K562 (cell line): Measurements from ENCODE around the gene ATCAY. TPM values are rescaled to one million over a fixed set of nuclear protein-coding genes. Genes with fewer than 3 reads are reported as not detected.
A peak's percentile ranks its signal among the peaks of the same experiment; 100 is the strongest.

Source experiments
- ATAC-seq: fragments of 200-7000 bp; cut with Tn5 transposase; 3 replicates; pipeline ENCODE4 v1.9.1; 2020; ENCODE audit warnings: moderate library complexity
- BruUV-seq: library from RNA; stranded (reverse); fragments of 400-500 nt; replicated peaks from 2 replicates; lab custom pipeline; 2021; lab: Mats Ljungman, UMichigan
- CTCF ChIA-PET: fragments of 300-600 bp; formaldehyde crosslinking; extraction: SDS; loops from one replicate; lab custom pipeline; 2021; ENCODE audit warnings: low intra/inter-chr PET ratio; lab: Yijun Ruan, JAX
- POLR2A ChIA-PET: fragments of 300-600, 350-650 bp; sonication (Branson Sonifier 250); formaldehyde crosslinking; extraction: SDS; loops from one replicate; lab custom pipeline; 2021; ENCODE audit warnings: antibody characterized with exemption, inconsistent platforms; lab: Yijun Ruan, JAX
- DNase-seq, 4 experiments: peaks; one replicate each; pipeline versions ENCODE4 v3.0.0 to v3.0.0-alpha.2; 2011 to 2018; ENCODE audit warnings: low spot score in 3 of 4, mixed read lengths in 3 of 4; ENCODE audit errors: extremely low read depth in 1 of 4
- FAIRE-seq: peaks from 2 replicates; lab custom pipeline; 2011; peaks lifted over from hg19 to GRCh38; lab: Jason Lieb, UNC
- H2AFZ ChIP-seq: 2 replicates; pipeline ENCODE4 v1.6.0; 2011; ENCODE audit warnings: low read depth, low read length, control low read depth, inconsistent platforms
- H3K27ac ChIP-seq: fragments of 200-600 bp; 3 replicates; pipeline ENCODE4 v1.8.0; 2011; ENCODE audit warnings: low read depth, mild to moderate bottlenecking, control low read depth, inconsistent platforms, low read length, moderate library complexity, mixed read lengths; ENCODE audit errors: extremely low read depth
- H3K27me3 ChIP-seq, 2 experiments: fragments of 300-600 bp in 1 of 2; 2 replicates in 1 of 2; 3 replicates in 1 of 2; pipeline versions ENCODE4 v1.6.0 to v1.8.0; 2011; ENCODE audit warnings: inconsistent platforms in 2 of 2, low read length in 2 of 2, mild to moderate bottlenecking in 1 of 2, mixed read lengths in 1 of 2, moderate library complexity in 1 of 2; ENCODE audit not compliant: control insufficient read depth in 2 of 2, insufficient read depth in 2 of 2
- H3K36me3 ChIP-seq: fragments of 300-600 bp; 3 replicates; pipeline ENCODE4 v1.8.0; 2011; ENCODE audit warnings: mild to moderate bottlenecking, low read length, inconsistent platforms; ENCODE audit not compliant: control insufficient read depth, insufficient read depth
- H3K4me1 ChIP-seq, 2 experiments: fragments of 200-600 bp in 1 of 2; replicated peaks in 1 of 2; 2 replicates in 1 of 2; 3 replicates in 1 of 2; pipeline versions ENCODE4 v1.5.1 to v1.8.0; 2011; ENCODE audit warnings: inconsistent platforms in 2 of 2, low read length in 2 of 2, mild to moderate bottlenecking in 1 of 2, mixed read lengths in 1 of 2, moderate library complexity in 1 of 2; ENCODE audit not compliant: control insufficient read depth in 2 of 2, insufficient read depth in 2 of 2
- H3K4me2 ChIP-seq: 2 replicates; pipeline ENCODE4 v1.6.1; 2011; ENCODE audit warnings: low read length, control low read depth, inconsistent platforms, mixed read lengths; ENCODE audit not compliant: insufficient read depth
- H3K4me3 ChIP-seq: fragments of 200-600 bp; sonication (generic), shearing (Covaris generic); 2 replicates; pipeline ENCODE4 v1.5.1; 2016; ENCODE audit warnings: control low read depth, inconsistent platforms
- H3K79me2 ChIP-seq: fragments of 200-600 bp; 3 replicates; pipeline ENCODE4 v1.8.0; 2011; ENCODE audit warnings: low read length, inconsistent platforms; ENCODE audit not compliant: control insufficient read depth, insufficient read depth
- H3K9ac ChIP-seq, 2 experiments: 2 replicates each; pipeline versions ENCODE4 v1.6.0 to v1.6.1; 2011; ENCODE audit warnings: low read depth in 2 of 2, low read length in 2 of 2, control low read depth in 1 of 2, inconsistent platforms in 1 of 2, mild to moderate bottlenecking in 1 of 2, mixed read lengths in 1 of 2; ENCODE audit not compliant: insufficient read depth in 1 of 2
- H3K9me1 ChIP-seq: one replicate; pipeline ENCODE4 v1.6.0; 2011; ENCODE audit warnings: inconsistent platforms, mild to moderate bottlenecking, low read length, moderate library complexity; ENCODE audit not compliant: control insufficient read depth, insufficient read depth
- H3K9me3 ChIP-seq: replicated peaks from 2 replicates; pipeline ENCODE4 v1.5.1; 2011; ENCODE audit warnings: low read depth, low read length, inconsistent platforms; ENCODE audit not compliant: control insufficient read depth, insufficient read depth
- H4K20me1 ChIP-seq: replicated peaks from 2 replicates; pipeline ENCODE4 v1.6.1; 2011; ENCODE audit warnings: low read length, inconsistent platforms, mixed read lengths; ENCODE audit not compliant: control insufficient read depth, insufficient read depth
- ASH1L ChIP-seq: fragments of 450-650 bp; IDR thresholded peaks from 2 replicates; pipeline ENCODE4 v1.6.1; 2018; ENCODE audit warnings: borderline replicate concordance, mild to moderate bottlenecking, low read depth; ENCODE audit not compliant: partially characterized antibody
- CEBPB ChIP-seq: fragments of 450-650 bp; IDR thresholded peaks from 2 replicates; pipeline ENCODE4 v1.6.1; 2016; ENCODE audit warnings: missing genetic modification characterization, missing compliant biosample characterization
- GATAD2A ChIP-seq: fragments of 450-650 bp; IDR thresholded peaks from 2 replicates; pipeline ENCODE4 v1.6.1; 2017
- REST ChIP-seq, 2 experiments: fragments of 450-650 bp; formaldehyde crosslinking in 1 of 2; IDR thresholded peaks; 2 replicates each; pipeline versions ENCODE4 v1.4.0 to v1.6.1; 2014 to 2020; ENCODE audit warnings: mild to moderate bottlenecking in 2 of 2, borderline replicate concordance in 1 of 2, low read depth in 1 of 2
- SIN3B ChIP-seq: fragments of 450-650 bp; IDR thresholded peaks from 2 replicates; pipeline ENCODE4 v1.6.1; 2017; ENCODE audit warnings: low read depth, mild to moderate bottlenecking, moderate library complexity
- SRSF3 ChIP-seq: fragments of 200-400 bp; formaldehyde crosslinking; IDR thresholded peaks from 2 replicates; pipeline ENCODE4 v1.6.1; 2016; ENCODE audit warnings: mild to moderate bottlenecking, low read length, moderate library complexity; ENCODE audit not compliant: insufficient read depth
- UBTF ChIP-seq, 2 experiments: IDR thresholded peaks; 2 replicates each; pipeline ENCODE4 v1.6.1; 2012; ENCODE audit warnings: improper control_type of control experiment in 2 of 2, low read depth in 2 of 2, low read length in 2 of 2, borderline replicate concordance in 1 of 2
- ZNF384 ChIP-seq: IDR thresholded peaks from 2 replicates; pipeline ENCODE4 v1.6.1; 2012; ENCODE audit warnings: low read depth, low read length, improper control_type of control experiment
- WGBS: fragments of 100-300 bp; shearing (Covaris generic); methylation state at CpG from one replicate; pipeline ENCODE4 v1.1.6; 2016; ENCODE audit warnings: low coverage, mixed read lengths; ENCODE audit not compliant: insufficient coverage; ENCODE audit errors: missing lambda C conversion rate; 5-methylcytosine and 5-hydroxymethylcytosine counted together
- in situ Hi-C: fragments of 300-500 bp; cut with MboI; formaldehyde crosslinking; loops from 4 replicates; pipeline ENCODE4 v1.15.0; 2018; ENCODE audit warnings: inconsistent platforms, mixed read lengths
- intact Hi-C: fragments of 100-400 bp; cut with micrococcal nuclease; formaldehyde crosslinking; loops from 2 replicates; pipeline ENCODE4 v1.14.2; 2022
- polyA plus RNA-seq, 8 experiments: library from polyadenylated mRNA; depleted of rRNA in 4 of 8; stranded (reverse) in 5 of 8; unstranded in 3 of 8; fragments of >200 nt; fragmentation: Nextera tagmentation in 2 of 8; fragmentation: Illumina TruSeq in 1 of 8; extraction: Ambion mirVana in 2 of 8; extraction: Trizol in 1 of 8; gene quantifications; 2 replicates each; pipeline versions ENCODE4 v1.2.1 to v1.2.3, GENCODE V29; 2011 to 2014; ENCODE audit warnings: inconsistent platforms in 1 of 8, missing spikeins in 1 of 8
- total RNA-seq, 7 experiments: library from RNA; depleted of rRNA in 6 of 7; stranded (reverse); fragments of >200 nt in 6 of 7; fragmentation: Illumina TruSeq in 2 of 7; extraction: Trizol in 2 of 7; gene quantifications; 2 replicates each; pipeline versions ENCODE4 v1.2.1 to v1.2.3, GENCODE V29; 2011 to 2021; ENCODE audit warnings: low replicate concordance in 1 of 7

The ATCAY gene
- total and polyA plus RNA-seq, 9 of the 15 experiments (the other 6 are each of a cell fraction or from before 2014, with no cell fraction given) = not detected

- no peak for TF ChIP-seq ASH1L
These were observed 62.4 kb downstream of the ATCAY start (continued) for GRCh38 chr19:3942790-3943409.

- Histone ChIP-seq H3K4me3 (no peak overlapping the region), H3K4me1 (peaks cover 0 to 17% of the 10 kb centered on the region in 2 experiments; a peak in 2 of 5 replicates), H3K27ac (no peak overlapping the region), H3K79me2 (no peaks in the 10 kb centered on the region), H4K20me1 (no peaks in the 10 kb centered on the region), H3K36me3 (no peaks in the 10 kb centered on the region), H2AFZ (no peak overlapping the region), H3K9ac (no peak overlapping the region), H3K9me1 (no peaks in the 10 kb centered on the region), H3K9me3 (no peaks in the 10 kb centered on the region), H3K4me2 (no peak overlapping the region), H3K27me3 (no peaks in the 10 kb centered on the region)
- FAIRE-seq (peak; percentile 11), ATAC-seq (no peak), DNase-seq (no peak)
- ChIA-PET POLR2A (interaction anchor here (0.7 kb wide), 1 partner anchor 843 kb away, joined by 3 read pairs; no protein-coding TSS in a partner anchor), CTCF (no interaction called here)
- BruUV-seq = no TSS peak
- intact Hi-C loops = no loop called here
- in situ Hi-C loops = no loop called here
- 45% methylated on average over 10 of the region's 11 CpGs for WGBS
- TF ChIP-seq ZNF384 = 0 out of 2 replicates have a peak, but pooled peaks have one; percentile 41
- TF ChIP-seq CEBPB (tag) = peak; percentile 6; the same call in 1 of the 2 replicates
- TF ChIP-seq SRSF3 = no peak
- TF ChIP-seq GATAD2A = no peak
- TF ChIP-seq SIN3B = no peak
- no peak for TF ChIP-seq UBTF (IDR thresholded peaks at IDR 0.05; ENCODE audit: borderline replicate concordance in 1 of 2, low read depth in 2 of 2, low read length in 2 of 2)
- no peak for TF ChIP-seq REST (IDR thresholded peaks at IDR 0.05; ENCODE audit: borderline replicate concordance)
- TF ChIP-seq REST (CRISPR knock-in tag; IDR thresholded peaks at IDR 0.05; ENCODE audit: low read depth) = no peak
These were observed 63.7 kb downstream of the ATCAY start for GRCh38 chr19:3944018-3944721.
